Coronary artery (tissue), 2 donors: ENCODE results near the gene PHAF1.
A peak's percentile ranks its signal among the peaks of the same experiment; 100 is the strongest.

Source experiments
- DNase-seq: peaks from one replicate; pipeline ENCODE4 v3.0.0-alpha.2; 2017; ENCODE audit warnings: low spot score
- H3K27ac ChIP-seq, 2 donors: fragments of 200-600 bp; sonication (generic); one replicate each; pipeline ENCODE4 v1.5.1; 2016 to 2019
- H3K4me3 ChIP-seq: fragments of 200-600 bp; sonication (generic); 2 replicates; pipeline ENCODE4 v1.5.1; 2016; ENCODE audit warnings: mild to moderate bottlenecking, moderate library complexity
- CTCF ChIP-seq: fragments of 200-600 bp; sonication (generic); IDR thresholded peaks from one replicate; pipeline ENCODE4 v1.5.1; 2019; ENCODE audit warnings: antibody characterized with exemption

Gene PHAF1

GRCh38 chr16:67155295-67156142, 45.8 kb downstream of the PHAF1 start:
- Histone ChIP-seq H3K4me3 (peak overlapping the region; percentile 65), H3K27ac (no peak overlapping the region)
- peak; percentile 80 for DNase-seq
- peak; percentile 99 for TF ChIP-seq CTCF

- no peak overlapping the region for H3K4me3 ChIP-seq
- H3K27ac ChIP-seq, result no peak overlapping the region
- peak; percentile 71 for DNase-seq
- TF ChIP-seq CTCF, result no peak
These were observed 46.6 kb downstream of the PHAF1 start for GRCh38 chr16:67156143-67156844.

- no peak overlapping the region for H3K27ac ChIP-seq
- DNase-seq, result no peak
- H3K4me3 ChIP-seq, result no peak overlapping the region
- no peak for TF ChIP-seq CTCF
These were observed 47.5 kb downstream of the PHAF1 start for GRCh38 chr16:67157106-67157748.

GRCh38 chr16:67157892-67158635, 48.3 kb downstream of the PHAF1 start:
- H3K27ac ChIP-seq, result no peak overlapping the region
- H3K4me3 ChIP-seq, result no peak overlapping the region

GRCh38 chr16:67158637-67159600, 49.2 kb downstream of the PHAF1 start:
- peak overlapping the region; percentile 64 to 83 for H3K27ac ChIP-seq
- H3K4me3 ChIP-seq, result peak overlapping the region; percentile 82
- peak; percentile 78 for DNase-seq
- no peak for TF ChIP-seq CTCF

More at GRCh38 chr16:67157892-67158635, 48.3 kb downstream of the PHAF1 start:
- DNase-seq, result no peak
- no peak for TF ChIP-seq CTCF
